ES-I3 (cell line): ENCODE results near the gene MED23.
"Not testable (repeated sequence)": the region's sequence is repeated elsewhere in the genome, so short reads cannot be mapped to it uniquely, and the experiment has no call there.

Experiments
- H3K36me3 ChIP-seq: 2 replicates; pipeline ENCODE4 v1.6.1; 2013; ENCODE audit warnings: mild to moderate bottlenecking, low read length, control low read depth, moderate library complexity; ENCODE audit not compliant: insufficient read depth
- H3K4me1 ChIP-seq: 2 replicates; pipeline ENCODE4 v1.6.1; 2013; ENCODE audit warnings: mild to moderate bottlenecking, control low read depth, low read length; ENCODE audit not compliant: insufficient read depth
- H3K9ac ChIP-seq: 2 replicates; pipeline ENCODE4 v1.6.1; 2013; ENCODE audit warnings: low read depth, mild to moderate bottlenecking, low read length, moderate library complexity
- H3K9me3 ChIP-seq: 2 replicates; pipeline ENCODE4 v1.6.1; 2013; ENCODE audit warnings: mild to moderate bottlenecking, low read length, moderate library complexity; ENCODE audit not compliant: control insufficient read depth, insufficient read depth

The MED23 gene

GRCh38 chr6:131545317-131545716 is 82.7 kb downstream of the MED23 start:
- Histone ChIP-seq H3K9me3 (no peaks in the 10 kb centered on the region), H3K36me3 (no peaks in the 10 kb centered on the region), H3K9ac (no peak overlapping the region), H3K4me1 (peaks cover 8% of the 10 kb centered on the region)

DNA sequence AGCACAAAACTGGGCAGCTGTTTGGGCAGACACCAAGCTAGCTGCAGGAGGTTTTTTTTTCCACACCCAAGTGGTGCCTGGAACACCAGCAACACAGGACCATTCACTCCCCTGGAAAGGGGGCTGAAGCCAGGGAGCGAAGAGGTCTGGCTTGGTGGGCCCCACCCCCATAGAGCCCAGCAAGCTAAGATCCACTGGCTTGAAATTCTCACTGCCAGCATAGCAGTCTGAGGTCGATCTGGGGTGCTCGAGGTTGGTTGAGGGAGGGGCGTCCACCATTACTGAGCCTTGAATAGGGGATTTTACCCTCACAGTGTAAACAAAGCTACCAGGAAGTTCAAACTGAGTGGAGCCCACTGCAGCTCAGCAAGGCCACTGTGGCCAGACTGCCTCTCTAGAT is 89.4 kb downstream of the MED23 start:
- not testable (repeated sequence) for H3K9me3 ChIP-seq, H3K9ac ChIP-seq, H3K36me3 ChIP-seq, H3K4me1 ChIP-seq

DNA sequence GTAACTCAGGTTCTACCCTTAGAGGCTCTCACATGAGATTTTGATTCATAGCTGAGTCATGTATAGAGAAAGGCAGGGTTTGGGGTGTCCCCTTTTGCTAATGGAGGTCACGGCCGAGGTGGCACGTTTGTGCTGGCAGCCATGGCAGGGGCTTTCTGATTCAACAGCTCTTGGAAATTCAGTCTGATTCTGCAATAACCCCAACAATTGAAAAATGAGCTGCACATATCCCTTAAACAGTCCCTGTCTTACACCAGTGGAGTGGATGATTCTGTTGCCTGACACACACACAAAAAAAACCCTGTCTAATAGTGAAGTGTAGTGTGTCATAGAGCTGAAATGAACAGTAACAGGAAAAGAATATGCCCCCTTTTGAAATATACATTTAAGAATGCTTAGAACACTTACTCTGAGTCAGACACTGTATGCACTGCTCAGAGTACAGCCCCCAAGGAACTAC is 95.4 kb downstream of the MED23 start:
- peaks cover 9% of the 10 kb centered on the region; the same call in 1 of the 2 replicates for H3K4me1 ChIP-seq
- no peaks in the 10 kb centered on the region for H3K36me3 ChIP-seq
- H3K9me3 ChIP-seq: no peaks in the 10 kb centered on the region
- H3K9ac ChIP-seq: no peak overlapping the region

GRCh38 chr6:131531681-131532080 is 96.4 kb downstream of the MED23 start:
- H3K4me1 ChIP-seq, H3K9me3 ChIP-seq, H3K36me3 ChIP-seq, H3K9ac ChIP-seq: not testable (repeated sequence)

GRCh38 chr6:131530936-131531335 is 97.1 kb downstream of the MED23 start:
- not testable (repeated sequence) for H3K9ac ChIP-seq, H3K9me3 ChIP-seq, H3K4me1 ChIP-seq, H3K36me3 ChIP-seq

DNA sequence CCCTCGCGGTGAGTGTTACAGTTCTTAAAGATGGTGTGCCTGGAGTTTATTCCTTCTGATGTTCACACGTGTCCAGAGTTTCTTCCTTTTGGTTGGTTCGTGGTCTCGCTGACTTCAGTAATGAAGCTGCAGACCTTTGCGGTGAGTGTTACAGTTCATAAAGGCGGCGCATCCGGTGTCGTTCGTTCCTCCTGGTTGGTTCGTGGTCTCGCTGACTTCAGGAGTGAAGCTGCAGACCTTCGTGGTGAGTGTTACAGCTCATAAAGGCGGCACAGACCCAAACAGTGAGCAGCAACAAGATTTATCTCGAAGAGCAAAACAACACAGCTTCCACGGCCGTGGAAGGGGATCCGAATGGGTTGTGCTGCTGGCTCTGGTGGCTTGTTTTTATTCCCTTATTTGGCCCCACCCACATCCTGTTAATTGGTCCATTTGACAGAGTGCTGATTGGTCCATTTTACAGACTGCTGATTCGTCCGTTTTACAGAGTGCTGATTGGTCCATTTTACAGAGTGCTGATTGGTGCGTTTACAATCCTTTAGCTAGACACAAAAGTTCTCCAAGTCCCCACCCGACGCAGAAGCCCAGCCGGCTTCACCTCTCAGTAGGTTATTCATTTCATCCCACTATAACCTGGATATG is 103.2 kb downstream of the MED23 start:
- Histone ChIP-seq H3K9ac (no peak overlapping the region), H3K36me3 (no peaks in the 10 kb centered on the region; the same call in 1 of the 2 replicates), H3K4me1 (no peaks in the 10 kb centered on the region), H3K9me3 (peaks cover 2% of the 10 kb centered on the region; the same call in 1 of the 2 replicates)

DNA sequence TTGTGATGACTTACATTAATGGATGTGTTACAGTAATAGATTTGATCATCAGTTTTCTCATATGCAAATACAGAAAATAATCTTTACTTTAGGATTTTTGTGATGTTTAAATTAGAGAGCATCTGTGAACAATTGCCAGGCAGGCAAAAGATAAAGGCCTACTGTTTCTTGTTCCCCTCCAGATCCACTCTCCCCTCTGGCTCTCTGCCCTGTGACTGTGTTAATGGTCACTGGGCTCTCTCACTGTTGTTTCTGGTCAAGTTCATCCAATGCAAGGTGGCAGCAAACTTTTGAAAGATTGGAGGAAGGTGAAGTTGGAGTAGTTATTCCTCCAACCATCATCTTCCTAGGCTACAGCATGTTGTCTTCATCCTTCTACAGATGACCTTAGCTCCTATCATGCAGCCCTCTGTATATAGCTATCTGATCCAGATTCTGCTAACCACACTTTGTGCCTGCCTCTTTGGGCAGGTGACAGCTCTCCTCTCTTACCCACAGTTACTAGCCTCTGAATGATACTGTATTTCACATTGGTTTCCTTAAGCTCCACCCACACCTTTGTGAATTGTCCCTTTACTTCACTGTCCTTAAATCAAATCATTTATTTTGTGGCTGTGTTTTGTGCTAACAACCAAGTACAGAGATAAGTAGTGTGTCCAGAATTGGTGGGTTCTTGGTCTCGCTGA is 103.9 kb downstream of the MED23 start:
- H3K36me3 ChIP-seq: no peaks in the 10 kb centered on the region; the same call in 1 of the 2 replicates
- 0 out of 2 replicates have a peak, but pooled peaks cover 3% of the 10 kb centered on the region for H3K4me1 ChIP-seq
- H3K9me3 ChIP-seq: peaks cover 2% of the 10 kb centered on the region; the same call in 1 of the 2 replicates
- no peak overlapping the region for H3K9ac ChIP-seq
